HepG2 (cell line): Measurements from ENCODE around the gene NOSIP. TPM values are rescaled to one million over a fixed set of nuclear protein-coding genes. Genes with fewer than 3 reads are reported as not detected.
A peak's percentile ranks its signal among the peaks of the same experiment; 100 is the strongest.

Experiments used
- ARNT ChIP-seq: fragments of 450-650 bp; IDR thresholded peaks from 2 replicates; pipeline ENCODE4 v1.6.1; 2017
- ELF1 ChIP-seq: sonication (generic); formaldehyde crosslinking; IDR thresholded peaks from 2 replicates; pipeline ENCODE4 v1.4.0; 2020; ENCODE audit warnings: missing genetic modification reagents
- HDAC2 ChIP-seq: sonication (generic); formaldehyde crosslinking; IDR thresholded peaks from 2 replicates; pipeline ENCODE4 v1.4.0; 2020; ENCODE audit warnings: missing genetic modification reagents
- JUNB ChIP-seq: sonication (generic); formaldehyde crosslinking; IDR thresholded peaks from 2 replicates; pipeline ENCODE4 v1.8.0; 2022; ENCODE audit warnings: missing genetic modification reagents, mild to moderate bottlenecking, borderline replicate concordance
- KDM6A ChIP-seq: IDR thresholded peaks from 2 replicates; pipeline ENCODE4 v1.6.1; 2016; ENCODE audit warnings: low read depth
- MEIS1 ChIP-seq: sonication (generic); formaldehyde crosslinking; IDR thresholded peaks from 2 replicates; pipeline ENCODE4 v1.9.0; 2021; ENCODE audit warnings: mild to moderate bottlenecking, missing genetic modification reagents, moderate library complexity, borderline replicate concordance
- MLLT10 ChIP-seq: sonication (generic); formaldehyde crosslinking; IDR thresholded peaks from 2 replicates; pipeline ENCODE4 v1.4.0; 2020; ENCODE audit warnings: missing genetic modification reagents
- NFE2L1 ChIP-seq: sonication (generic); formaldehyde crosslinking; IDR thresholded peaks from 2 replicates; pipeline ENCODE4 v1.4.0; 2020; ENCODE audit warnings: missing genetic modification reagents, mild to moderate bottlenecking, borderline replicate concordance
- SIX4 ChIP-seq: sonication (generic); formaldehyde crosslinking; IDR thresholded peaks from 2 replicates; pipeline ENCODE4 v1.4.0; 2020; ENCODE audit warnings: missing genetic modification reagents
- SMARCC2 ChIP-seq: fragments of 450-650 bp; IDR thresholded peaks from 2 replicates; pipeline ENCODE4 v1.6.1; 2017; ENCODE audit warnings: antibody characterized with exemption, mild to moderate bottlenecking
- SNAPC2 ChIP-seq: sonication (generic); formaldehyde crosslinking; IDR thresholded peaks from 2 replicates; pipeline ENCODE4 v1.8.1; 2022; ENCODE audit warnings: mild to moderate bottlenecking, missing genetic modification reagents
- TSC22D2 ChIP-seq: sonication (generic); formaldehyde crosslinking; IDR thresholded peaks from 2 replicates; pipeline ENCODE4 v1.5.1; 2020; ENCODE audit warnings: missing genetic modification reagents, mild to moderate bottlenecking, borderline replicate concordance
- ZEB1 ChIP-seq: IDR thresholded peaks from 2 replicates; pipeline ENCODE4 v1.6.1; 2012; ENCODE audit warnings: mild to moderate bottlenecking, low read depth, inconsistent platforms; ENCODE audit not compliant: insufficient replicate concordance
- ZFY ChIP-seq: sonication (generic); formaldehyde crosslinking; IDR thresholded peaks from 2 replicates; pipeline ENCODE4 v1.4.0; 2020; ENCODE audit warnings: missing genetic modification reagents
- ZNF335 ChIP-seq: sonication (generic); formaldehyde crosslinking; IDR thresholded peaks from 2 replicates; pipeline ENCODE4 v1.4.0; 2020; ENCODE audit warnings: missing genetic modification reagents
- ZNF782 ChIP-seq: sonication (generic); formaldehyde crosslinking; IDR thresholded peaks from 2 replicates; pipeline ENCODE4 v1.4.0; 2020; ENCODE audit warnings: missing genetic modification reagents, mild to moderate bottlenecking, borderline replicate concordance
- ZNF891 ChIP-seq: sonication (generic); formaldehyde crosslinking; IDR thresholded peaks from 2 replicates; pipeline ENCODE4 v1.5.0; 2020; ENCODE audit warnings: mild to moderate bottlenecking, missing genetic modification reagents
- polyA plus RNA-seq, 8 experiments: library from polyadenylated mRNA; depleted of rRNA in 3 of 8; stranded (reverse) in 7 of 8; unstranded in 1 of 8; fragments of >200 nt; fragmentation: Illumina TruSeq in 4 of 8; extraction: Trizol in 4 of 8; gene quantifications; 2 replicates each; pipeline versions ENCODE4 v1.2.1 to v1.2.3, GENCODE V29; 2011 to 2016; ENCODE audit warnings: low read depth in 4 of 8, missing spikeins in 1 of 8, mixed read lengths in 1 of 8; ENCODE audit not compliant: insufficient read depth in 1 of 8
- total RNA-seq, 5 experiments: library from RNA; depleted of rRNA; stranded (reverse); fragments of >200 nt; fragmentation: Illumina TruSeq; extraction: Trizol; gene quantifications; 2 replicates each; pipeline ENCODE4 v1.2.3, GENCODE V29; 2016; ENCODE audit warnings: low read depth in 1 of 5
- TF ChIP-seq, protein P1 (sequence below): sonication (generic); formaldehyde crosslinking; IDR thresholded peaks from 2 replicates; pipeline ENCODE4 v1.5.1; 2020; ENCODE audit warnings: missing genetic modification reagents, mild to moderate bottlenecking, borderline replicate concordance
- TF ChIP-seq, protein P2 (sequence below): sonication (generic); formaldehyde crosslinking; IDR thresholded peaks from 2 replicates; pipeline ENCODE4 v1.5.0; 2020; ENCODE audit warnings: missing genetic modification reagents
- TF ChIP-seq, protein P3 (sequence below), 2 experiments: fragments of 450-650 bp in 1 of 2; sonication (generic) in 1 of 2; formaldehyde crosslinking; IDR thresholded peaks; 2 replicates each; pipeline versions ENCODE4 v1.5.0 to v1.8.0; 2020 to 2022; ENCODE audit warnings: mild to moderate bottlenecking in 1 of 2, missing genetic modification reagents in 1 of 2
- TF ChIP-seq, protein P4 (sequence below): IDR thresholded peaks from 2 replicates; pipeline ENCODE4 v1.6.1; 2016
- TF ChIP-seq, protein P5 (sequence below): IDR thresholded peaks from 2 replicates; pipeline ENCODE4 v1.6.1; 2018; ENCODE audit warnings: missing genetic modification reagents

Gene NOSIP
- total and polyA plus RNA-seq, 2 of the 13 experiments (the other 11 are each of a cell fraction or from before 2014, with no cell fraction given): 54.3 to 78.0 TPM

DNA sequence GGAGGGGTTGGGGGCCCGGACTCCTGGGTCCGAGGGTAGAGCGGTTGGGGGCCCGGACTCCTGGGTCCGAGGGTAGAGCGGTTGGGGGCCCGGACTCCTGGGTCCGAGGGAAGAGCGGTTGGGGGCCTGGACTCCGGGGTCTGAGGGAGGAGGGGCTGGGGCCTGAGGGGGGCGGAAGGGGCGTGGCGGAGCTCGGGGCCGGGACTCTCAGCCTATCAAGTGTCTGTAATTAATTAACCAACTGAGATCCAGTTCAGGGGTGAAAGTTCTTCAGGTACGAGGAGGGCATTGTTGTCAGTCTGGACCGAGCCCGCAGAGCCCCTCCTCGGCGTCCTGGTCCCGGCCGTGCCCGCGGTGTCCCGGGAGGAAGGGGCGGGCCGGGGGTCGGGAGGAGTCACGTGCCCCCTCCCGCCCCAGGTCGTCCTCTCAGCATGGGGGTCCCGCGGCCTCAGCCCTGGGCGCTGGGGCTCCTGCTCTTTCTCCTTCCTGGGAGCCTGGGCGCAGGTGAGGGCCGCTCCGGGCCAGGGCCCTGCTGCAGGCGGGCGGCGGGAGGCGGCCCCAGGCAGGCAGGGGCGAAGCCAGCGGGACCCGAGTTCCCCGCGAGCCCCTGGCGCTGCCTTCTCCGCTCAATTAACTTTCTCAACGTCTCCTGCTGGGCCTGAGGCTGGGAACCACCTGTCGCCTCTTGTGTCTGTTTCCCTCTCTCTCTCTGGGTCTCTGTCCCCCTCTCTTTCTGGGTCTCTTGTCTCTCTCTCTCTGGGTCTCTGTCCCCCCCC lies 67.2 kb downstream of the NOSIP start (continued):
- TF ChIP-seq MEIS1 (CRISPR knock-in tag) (no peak), ZNF335 (CRISPR knock-in tag) (0 out of 2 replicates have a peak, but pooled peaks have one; percentile 12), HDAC2 (peak; percentile 45; the same call in 1 of the 2 replicates), ELF1 (CRISPR knock-in tag) (peak; percentile 14; the same call in 1 of the 2 replicates), SMARCC2 (no peak), ZFY (CRISPR knock-in tag) (peak; percentile 82), NFE2L1 (CRISPR knock-in tag) (no peak), TSC22D2 (0 out of 2 replicates have a peak, but pooled peaks have one; percentile 49), KDM6A (CRISPR knock-in tag) (0 out of 2 replicates have a peak, but pooled peaks have one; percentile 14), JUNB (CRISPR knock-in tag) (no peak), SNAPC2 (peak; percentile 50; the same call in 1 of the 2 replicates), ZEB1 (peak; percentile 74), MLLT10 (no peak), SIX4 (CRISPR knock-in tag) (0 out of 2 replicates have a peak, but pooled peaks have one; percentile 33), ARNT (no peak), ZNF782 (peak; percentile 60; the same call in 1 of the 2 replicates), ZNF891 (peak; percentile 15; the same call in 1 of the 2 replicates)
- TF ChIP-seq, protein P1, sequence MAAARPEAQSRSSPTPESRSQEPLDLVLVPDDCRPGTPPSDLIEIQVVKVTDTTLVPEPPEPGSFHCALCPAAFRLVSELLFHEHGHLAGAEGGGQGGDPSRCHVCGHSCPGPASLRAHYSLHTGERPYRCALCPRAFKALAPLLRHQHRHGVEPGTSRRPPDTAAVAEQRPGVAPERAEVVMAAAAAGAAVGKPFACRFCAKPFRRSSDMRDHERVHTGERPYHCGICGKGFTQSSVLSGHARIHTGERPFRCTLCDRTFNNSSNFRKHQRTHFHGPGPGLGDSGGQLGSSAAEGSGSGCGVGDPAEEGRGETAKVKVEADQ (CRISPR knock-in tag): no peak
- TF ChIP-seq, protein P2, sequence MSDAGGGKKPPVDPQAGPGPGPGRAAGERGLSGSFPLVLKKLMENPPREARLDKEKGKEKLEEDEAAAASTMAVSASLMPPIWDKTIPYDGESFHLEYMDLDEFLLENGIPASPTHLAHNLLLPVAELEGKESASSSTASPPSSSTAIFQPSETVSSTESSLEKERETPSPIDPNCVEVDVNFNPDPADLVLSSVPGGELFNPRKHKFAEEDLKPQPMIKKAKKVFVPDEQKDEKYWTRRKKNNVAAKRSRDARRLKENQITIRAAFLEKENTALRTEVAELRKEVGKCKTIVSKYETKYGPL (CRISPR knock-in tag): no peak
- TF ChIP-seq, protein P3, sequence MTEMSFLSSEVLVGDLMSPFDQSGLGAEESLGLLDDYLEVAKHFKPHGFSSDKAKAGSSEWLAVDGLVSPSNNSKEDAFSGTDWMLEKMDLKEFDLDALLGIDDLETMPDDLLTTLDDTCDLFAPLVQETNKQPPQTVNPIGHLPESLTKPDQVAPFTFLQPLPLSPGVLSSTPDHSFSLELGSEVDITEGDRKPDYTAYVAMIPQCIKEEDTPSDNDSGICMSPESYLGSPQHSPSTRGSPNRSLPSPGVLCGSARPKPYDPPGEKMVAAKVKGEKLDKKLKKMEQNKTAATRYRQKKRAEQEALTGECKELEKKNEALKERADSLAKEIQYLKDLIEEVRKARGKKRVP (CRISPR knock-in tag; IDR thresholded peaks at IDR 0.05): no peak
- TF ChIP-seq, protein P4, sequence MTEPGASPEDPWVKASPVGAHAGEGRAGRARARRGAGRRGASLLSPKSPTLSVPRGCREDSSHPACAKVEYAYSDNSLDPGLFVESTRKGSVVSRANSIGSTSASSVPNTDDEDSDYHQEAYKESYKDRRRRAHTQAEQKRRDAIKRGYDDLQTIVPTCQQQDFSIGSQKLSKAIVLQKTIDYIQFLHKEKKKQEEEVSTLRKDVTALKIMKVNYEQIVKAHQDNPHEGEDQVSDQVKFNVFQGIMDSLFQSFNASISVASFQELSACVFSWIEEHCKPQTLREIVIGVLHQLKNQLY: 0 out of 2 replicates have a peak, but pooled peaks have one; percentile 34
- TF ChIP-seq, protein P5, sequence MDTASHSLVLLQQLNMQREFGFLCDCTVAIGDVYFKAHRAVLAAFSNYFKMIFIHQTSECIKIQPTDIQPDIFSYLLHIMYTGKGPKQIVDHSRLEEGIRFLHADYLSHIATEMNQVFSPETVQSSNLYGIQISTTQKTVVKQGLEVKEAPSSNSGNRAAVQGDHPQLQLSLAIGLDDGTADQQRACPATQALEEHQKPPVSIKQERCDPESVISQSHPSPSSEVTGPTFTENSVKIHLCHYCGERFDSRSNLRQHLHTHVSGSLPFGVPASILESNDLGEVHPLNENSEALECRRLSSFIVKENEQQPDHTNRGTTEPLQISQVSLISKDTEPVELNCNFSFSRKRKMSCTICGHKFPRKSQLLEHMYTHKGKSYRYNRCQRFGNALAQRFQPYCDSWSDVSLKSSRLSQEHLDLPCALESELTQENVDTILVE: peak; percentile 83; the same call in 1 of the 2 replicates
